Measurements from ENCODE around the gene CERKL.

DNA sequence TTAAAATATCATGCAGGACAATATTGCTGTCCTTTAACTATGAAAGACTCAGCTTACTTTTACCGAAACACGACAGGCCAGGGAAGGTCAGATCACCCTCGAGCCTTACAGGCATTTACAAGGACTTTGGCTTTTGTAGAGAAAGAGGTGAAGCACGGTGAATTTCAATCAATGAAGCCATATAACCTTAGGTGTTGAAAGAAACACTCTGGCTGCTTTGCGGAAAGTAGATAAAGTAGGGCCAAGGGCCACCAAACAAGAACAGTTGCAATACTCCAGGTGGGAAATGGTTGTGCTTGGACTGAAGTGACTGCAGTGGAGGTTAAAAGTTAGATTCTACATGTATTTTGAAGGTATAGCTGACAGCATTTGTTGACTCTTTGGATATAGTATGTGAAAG lies 80.5 kb downstream of the CERKL start:
- TF ChIP-seq, protein P1, sequence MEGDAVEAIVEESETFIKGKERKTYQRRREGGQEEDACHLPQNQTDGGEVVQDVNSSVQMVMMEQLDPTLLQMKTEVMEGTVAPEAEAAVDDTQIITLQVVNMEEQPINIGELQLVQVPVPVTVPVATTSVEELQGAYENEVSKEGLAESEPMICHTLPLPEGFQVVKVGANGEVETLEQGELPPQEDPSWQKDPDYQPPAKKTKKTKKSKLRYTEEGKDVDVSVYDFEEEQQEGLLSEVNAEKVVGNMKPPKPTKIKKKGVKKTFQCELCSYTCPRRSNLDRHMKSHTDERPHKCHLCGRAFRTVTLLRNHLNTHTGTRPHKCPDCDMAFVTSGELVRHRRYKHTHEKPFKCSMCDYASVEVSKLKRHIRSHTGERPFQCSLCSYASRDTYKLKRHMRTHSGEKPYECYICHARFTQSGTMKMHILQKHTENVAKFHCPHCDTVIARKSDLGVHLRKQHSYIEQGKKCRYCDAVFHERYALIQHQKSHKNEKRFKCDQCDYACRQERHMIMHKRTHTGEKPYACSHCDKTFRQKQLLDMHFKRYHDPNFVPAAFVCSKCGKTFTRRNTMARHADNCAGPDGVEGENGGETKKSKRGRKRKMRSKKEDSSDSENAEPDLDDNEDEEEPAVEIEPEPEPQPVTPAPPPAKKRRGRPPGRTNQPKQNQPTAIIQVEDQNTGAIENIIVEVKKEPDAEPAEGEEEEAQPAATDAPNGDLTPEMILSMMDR (IDR thresholded peaks at IDR 0.05), result no peak
- TF ChIP-seq POLR2A (IDR thresholded peaks at IDR 0.05), result no peak
